ENCODE data around the gene NEAT1.

- TF ChIP-seq CTCF (IDR thresholded peaks at IDR 0.05; ENCODE audit: low read depth, low read length) = no peak
- TF ChIP-seq EZH2phosphoT487 (IDR thresholded peaks at IDR 0.05; ENCODE audit: low read depth) = no peak
These were observed 7.7 kb upstream of the NEAT1 start for GRCh38 chr11:65414776-65415498.
